Sigmoid colon (tissue), 4 donors: ENCODE measurements around the gene NAXE.

Experiments
- CTCF ChIP-seq, 4 experiments: fragments of 450-650 bp in 3 of 4; fragments of 200-600 bp in 1 of 4; IDR thresholded peaks; one replicate each; pipeline ENCODE4 v1.5.1; 2016 to 2019; ENCODE audit warnings: antibody characterized with exemption in 4 of 4, mild to moderate bottlenecking in 3 of 4, moderate library complexity in 2 of 4
- EP300 ChIP-seq, 4 donors: sonication (generic); formaldehyde crosslinking; IDR thresholded peaks; one replicate each; pipeline ENCODE4 v1.6.1; 2017; ENCODE audit warnings: antibody characterized with exemption in 4 of 4
- POLR2A ChIP-seq, 2 donors: fragments of 450-650 bp; IDR thresholded peaks; one replicate each; pipeline ENCODE4 v1.6.1; 2016; ENCODE audit warnings: antibody characterized with exemption in 2 of 2, mild to moderate bottlenecking in 2 of 2, moderate library complexity in 2 of 2
- POLR2AphosphoS5 ChIP-seq, 4 donors: sonication (generic); formaldehyde crosslinking; IDR thresholded peaks; one replicate each; pipeline ENCODE4 v1.6.1; 2017; ENCODE audit warnings: antibody characterized with exemption in 4 of 4

GRCh38 chr1:156638189-156638985 is 46.8 kb downstream of the NAXE start:
- no peak for TF ChIP-seq POLR2A (IDR thresholded peaks at IDR 0.05)
- no peak for TF ChIP-seq CTCF (IDR thresholded peaks at IDR 0.05)
- no peak for TF ChIP-seq POLR2AphosphoS5 (IDR thresholded peaks at IDR 0.05)
- TF ChIP-seq EP300 (IDR thresholded peaks at IDR 0.05), result no peak
